Middle frontal gyrus (tissue), 1 donor: ENCODE measurements around the gene KSR1.

Experiments used
- DNase-seq: peaks from one replicate; pipeline ENCODE4 v3.0.0-alpha.2; 2015; ENCODE audit warnings: low spot score; ENCODE audit errors: extremely low spot score

The KSR1 gene

DNA sequence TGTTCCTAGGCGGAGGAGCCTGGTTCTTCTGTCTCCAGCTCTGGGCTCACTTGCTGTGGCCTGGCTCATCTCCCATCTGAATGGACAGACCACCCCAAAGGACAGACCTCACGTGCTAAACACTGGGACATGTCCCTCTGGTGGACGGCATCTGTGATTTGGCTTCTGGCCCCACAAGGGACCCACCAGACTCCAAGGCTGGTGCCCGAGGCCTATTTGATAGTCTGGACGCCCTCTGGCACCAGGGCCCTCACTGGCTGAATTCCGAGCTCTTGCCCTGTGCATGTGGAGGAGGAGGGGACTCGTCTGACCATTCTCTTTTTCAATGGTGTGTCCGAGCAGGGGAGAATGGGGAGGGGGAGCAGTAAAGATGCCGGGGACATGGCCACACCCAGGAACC, 112.0 kb downstream of the KSR1 start:
- no peak for DNase-seq

DNA sequence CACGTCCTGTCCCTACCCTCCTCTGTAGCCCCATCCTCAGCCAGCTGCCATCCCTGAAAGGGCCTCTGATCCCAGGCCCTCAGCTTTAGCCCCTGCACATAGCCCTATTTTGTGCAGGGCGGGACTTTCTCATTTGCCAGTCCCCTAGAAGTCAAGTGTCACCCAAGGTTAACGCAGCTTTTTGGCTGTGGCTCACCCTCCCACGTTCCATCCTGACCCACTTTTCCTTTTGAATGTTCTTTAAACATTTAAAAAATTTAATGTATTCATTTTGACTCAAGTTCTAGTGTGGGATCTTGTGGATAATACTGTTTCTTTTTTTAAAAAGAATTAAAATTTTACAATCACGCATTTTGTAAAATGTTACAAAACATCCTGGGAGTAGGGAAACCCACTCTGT, 112.6 kb downstream of the KSR1 start:
- no peak for DNase-seq

DNA sequence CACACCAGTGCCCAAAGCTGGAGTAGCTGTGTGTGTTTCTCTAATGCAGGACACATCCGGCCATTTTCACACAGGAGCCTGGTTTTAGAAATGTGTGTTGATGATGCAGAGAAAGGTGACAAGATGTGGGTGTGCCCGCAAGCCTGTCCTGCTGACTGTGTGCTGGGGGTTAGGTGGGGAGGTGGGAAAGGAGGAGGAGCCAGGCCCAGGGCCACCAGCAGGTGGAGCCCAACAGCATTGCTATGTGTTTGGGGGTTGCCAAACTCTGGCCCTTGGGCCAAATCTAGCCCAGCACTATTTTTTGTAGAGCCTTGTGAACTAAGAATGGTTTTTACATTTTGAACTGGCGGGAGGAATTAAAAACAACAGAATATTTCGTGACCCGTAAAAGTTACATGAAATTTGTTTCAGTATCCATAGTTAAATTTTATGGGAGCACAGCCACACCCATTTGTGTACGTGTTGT, 113.0 kb downstream of the KSR1 start:
- no peak for DNase-seq

DNA sequence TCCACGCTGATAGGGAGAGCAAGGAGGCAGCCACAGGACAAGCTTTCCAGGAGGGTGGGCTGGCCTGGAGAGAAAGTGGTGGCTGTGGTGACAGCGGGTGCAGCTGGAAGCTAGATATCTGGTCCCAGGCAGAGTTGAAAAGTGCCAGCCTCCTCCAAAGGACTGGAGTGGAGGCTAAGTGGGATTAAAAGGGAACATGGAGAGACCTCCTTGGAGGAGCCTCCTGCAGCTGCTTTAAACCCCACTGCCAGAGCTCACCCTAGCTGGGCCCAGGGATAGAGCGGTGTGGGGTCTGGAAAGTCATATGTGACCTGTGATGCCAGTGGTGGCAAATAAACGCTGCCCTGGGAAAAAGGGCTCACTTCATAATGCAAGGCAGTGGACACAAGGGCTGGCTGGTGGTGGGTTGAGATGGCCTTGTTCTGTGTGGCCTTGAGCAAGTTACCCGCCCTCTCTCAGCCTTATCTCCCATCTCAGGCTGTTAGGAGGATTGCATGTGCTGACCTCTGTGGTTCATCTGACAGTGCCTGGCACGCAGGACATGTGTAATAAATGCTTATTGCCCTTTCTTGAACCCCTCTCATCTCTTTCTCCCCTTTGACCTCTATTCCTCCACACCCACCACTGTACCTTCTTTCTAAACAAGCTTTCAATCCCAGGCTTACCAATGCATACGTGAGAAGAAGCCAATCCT, 113.8 kb downstream of the KSR1 start:
- no peak for DNase-seq

DNA sequence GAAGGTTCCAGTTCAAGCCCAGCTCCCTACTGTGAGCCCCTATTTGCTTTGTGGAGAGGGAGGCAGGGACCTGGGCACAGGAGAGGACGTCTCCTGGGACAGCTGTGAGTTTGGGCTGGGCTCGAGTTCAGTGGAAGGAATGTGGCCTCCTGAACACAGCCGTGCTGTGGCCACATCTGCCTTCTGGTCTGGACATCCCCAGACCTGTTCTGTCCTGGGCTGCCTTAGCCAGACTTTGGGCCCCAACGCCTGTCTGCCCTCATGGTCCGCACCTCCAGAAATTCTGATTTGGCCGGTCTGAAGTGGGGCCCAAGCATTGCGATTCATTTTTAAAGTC, 114.3 kb downstream of the KSR1 start:
- no peak for DNase-seq

DNA sequence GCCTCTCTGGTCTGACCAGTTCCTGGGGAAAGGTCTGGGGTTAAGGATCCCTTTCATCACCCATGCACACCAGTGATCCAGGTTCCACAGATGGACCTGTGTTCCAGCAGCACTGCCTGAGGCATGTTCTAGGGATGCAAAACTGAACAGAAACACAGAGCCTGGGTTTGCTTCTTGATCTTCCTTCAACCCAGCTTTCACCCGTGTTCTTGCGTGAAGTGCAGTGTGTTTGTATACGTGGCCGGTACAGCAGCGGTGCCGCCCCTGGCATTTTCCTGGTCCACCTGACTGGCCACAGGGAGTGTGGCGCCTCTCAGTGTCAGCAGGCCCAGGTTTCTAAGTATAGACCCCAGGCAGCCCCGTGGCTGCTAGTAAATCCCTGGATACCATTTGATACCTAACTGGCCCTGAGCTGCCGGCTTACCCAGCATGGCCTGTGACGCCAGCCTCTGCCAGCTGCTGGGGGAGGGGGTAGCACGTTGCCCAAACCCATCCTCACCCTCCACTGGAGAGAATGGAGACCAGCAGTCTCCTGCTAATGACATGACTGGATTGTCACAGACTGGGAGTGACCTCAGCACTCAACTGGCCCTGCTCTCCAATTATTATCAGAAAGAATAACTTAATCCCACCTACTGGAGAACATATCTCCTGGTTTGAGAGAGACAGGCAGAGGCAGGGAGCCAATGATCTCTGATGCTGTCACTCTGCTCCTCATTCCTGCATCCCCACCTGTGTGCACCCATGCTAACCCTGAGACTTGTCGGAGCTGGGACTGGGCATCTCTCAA, 115.5 kb downstream of the KSR1 start:
- DNase-seq = no peak

DNA sequence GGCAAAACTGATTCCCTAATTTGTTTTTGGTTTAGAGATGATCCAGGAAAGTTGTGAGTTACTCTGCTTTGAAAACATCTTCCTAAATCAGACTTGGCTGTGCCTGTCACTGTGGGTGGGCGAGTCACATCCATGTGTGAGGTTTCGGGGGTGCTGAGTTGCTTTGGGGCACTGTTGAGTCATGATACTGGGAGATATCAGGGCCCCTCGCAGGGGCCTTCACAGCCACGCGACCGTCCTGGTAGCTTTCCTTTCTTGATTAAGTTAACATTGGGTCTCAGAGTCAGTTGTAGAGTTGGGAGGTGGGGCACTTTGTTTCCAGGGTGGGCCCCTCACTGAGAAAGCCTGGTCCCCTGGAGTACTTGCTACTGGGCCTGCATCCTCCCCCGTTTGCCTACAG, 116.4 kb downstream of the KSR1 start:
- DNase-seq = no peak

DNA sequence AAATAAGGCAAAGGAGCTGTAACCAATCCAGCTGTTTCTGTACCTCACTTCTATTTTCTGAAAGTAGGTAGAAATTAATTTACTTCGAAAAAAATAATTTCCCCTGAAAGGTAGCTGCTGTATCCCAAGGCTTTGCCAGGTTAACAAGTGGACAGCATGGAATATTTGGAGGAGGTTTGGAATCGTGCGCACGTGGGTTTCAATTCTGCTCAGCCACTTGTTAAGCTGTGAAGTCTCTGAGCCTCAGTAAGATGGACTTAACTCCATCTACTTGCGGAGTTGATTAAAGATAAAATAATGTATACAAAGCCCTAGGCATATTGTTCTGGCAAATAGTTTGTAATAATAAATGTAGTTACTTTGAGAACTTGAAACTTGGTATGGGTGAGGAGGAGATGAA, 117.3 kb downstream of the KSR1 start:
- no peak for DNase-seq

DNA sequence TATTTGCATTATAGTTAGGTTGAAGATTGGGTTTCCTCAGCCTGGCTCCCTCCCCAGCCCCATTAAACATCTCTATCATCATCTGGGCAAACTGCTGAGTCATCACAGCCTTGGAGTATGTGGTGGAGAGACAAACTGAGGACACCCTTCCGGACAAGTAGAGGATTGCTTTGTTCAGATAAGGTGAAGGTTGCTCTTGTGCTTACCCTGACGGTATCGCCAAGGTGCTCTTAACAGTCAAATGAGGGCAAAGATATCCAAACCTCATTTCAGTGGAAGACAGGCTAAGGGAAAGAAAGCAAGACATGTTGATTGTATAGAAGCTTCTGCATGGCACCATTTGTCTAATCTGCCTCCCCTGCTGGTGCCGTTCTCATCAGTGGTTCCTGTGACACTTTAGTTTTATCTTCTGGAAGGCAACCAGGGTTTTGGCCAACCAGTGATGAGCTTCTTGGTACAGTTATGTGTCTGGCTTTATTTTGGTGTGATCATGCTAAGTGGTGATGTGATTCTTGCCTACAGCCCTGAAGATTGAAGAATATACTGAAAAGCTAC, 117.8 kb downstream of the KSR1 start:
- DNase-seq = no peak

DNA sequence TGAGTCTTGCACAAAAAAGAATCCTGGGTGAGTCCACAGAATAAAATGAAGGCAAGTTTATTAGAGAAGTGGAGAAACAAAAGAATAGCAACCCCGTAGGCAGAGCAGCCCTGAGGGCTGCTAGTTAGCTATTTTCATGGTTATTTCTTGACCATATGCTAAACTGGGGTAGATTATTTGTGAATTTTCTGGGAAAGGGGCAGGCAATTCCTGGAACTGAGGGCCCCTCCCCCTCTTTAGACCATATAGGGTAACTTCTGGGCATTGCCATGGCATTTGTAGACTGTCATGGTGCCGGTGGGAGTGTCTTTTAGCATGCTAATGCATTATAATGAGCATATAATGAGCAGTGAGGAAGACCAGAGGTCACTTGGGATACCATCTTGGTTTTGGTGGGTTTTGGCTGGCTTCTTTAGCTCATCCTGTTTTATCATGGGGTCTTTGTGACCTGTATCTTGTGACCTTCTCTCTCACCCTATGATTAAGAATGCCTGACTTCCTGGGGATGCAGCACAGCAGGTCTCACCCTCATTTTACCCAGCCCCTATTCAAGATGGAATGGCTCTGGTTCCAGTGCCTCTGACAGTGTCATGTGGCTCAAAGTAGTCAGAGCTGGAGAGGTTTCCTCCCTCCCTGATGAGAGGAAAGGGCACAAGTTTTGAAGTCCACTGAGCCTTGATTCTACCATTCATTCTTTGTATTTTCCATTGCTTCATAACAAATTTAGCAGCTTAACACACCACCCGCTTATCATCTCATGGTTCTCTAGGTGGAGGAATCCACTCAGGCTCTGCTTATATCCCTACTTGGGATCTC, 119.1 kb downstream of the KSR1 start:
- DNase-seq = no peak

DNA sequence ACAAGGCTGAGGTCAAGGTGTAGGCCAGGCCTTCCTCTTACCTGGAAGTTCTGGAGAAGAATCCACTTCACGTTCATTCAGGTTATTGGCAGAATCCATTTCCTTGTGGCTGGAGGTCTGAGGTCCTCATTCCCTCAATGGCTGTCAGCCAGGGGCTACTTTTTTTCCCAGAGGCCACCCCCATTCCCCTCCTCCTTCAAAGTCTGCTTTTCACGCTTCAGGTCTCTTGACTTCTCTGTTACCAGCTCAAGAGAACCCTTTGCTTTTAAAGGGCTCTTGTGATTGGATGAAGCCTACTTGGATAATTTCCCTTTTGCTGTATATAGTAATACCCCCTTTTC, 119.6 kb downstream of the KSR1 start:
- no peak for DNase-seq

DNA sequence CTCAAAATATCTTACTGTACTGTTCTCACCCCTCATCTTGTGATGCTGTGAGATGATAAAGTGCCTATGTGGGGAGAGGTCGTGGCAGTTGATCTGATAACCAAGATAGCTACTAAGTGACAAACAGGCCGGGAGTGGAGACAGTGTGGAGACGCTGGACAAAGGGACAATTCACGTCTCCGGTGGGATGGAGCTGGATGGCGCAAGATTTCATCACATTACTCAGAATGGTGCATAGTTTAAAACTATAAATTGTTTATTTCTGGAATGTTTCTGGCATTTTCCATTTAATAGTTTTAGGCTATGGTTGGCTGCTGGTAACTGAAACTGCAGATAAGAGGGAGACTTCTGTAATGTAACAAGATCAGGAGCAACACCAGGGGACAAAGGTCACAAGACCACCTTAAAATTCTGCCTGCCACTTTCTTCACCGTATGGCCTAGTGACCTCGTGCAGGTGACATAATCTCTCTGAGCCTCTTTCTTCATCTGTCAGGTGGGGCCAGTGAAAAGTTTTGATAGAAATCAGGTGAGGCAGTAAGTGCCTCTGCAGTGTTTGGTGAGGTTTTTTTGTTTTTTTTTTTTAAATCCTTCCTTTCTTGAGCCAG, 120.3 kb downstream of the KSR1 start:
- no peak for DNase-seq

DNA sequence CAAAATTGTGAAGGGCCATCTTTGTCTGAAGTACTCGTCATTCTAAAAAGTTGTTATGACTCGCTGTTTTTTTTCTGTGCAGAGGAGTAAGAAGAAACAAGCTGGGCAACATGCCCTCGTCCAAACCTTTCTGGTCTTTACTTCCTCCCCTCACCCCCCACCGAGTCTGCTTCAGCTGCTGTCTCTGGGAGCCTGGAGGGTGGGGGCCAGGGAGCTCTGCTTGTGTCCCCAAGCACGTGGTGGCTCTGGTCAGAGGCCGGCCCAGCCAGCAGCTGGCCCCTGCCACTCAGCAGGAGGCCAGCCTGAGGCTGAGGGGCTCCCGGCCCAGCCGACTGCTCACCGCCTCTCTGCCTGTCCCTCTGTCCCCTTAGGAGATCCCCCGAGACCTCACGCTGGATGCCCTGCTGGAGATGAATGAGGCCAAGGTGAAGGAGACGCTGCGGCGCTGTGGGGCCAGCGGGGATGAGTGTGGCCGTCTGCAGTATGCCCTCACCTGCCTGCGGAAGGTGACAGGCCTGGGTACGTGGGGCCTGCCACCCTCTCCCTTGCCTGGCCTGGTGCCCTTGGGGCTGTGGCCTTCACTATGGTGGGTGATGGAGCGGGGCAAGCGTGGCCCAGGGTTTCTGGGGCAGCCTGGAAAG, 121.0 kb downstream of the KSR1 start:
- DNase-seq = no peak

DNA sequence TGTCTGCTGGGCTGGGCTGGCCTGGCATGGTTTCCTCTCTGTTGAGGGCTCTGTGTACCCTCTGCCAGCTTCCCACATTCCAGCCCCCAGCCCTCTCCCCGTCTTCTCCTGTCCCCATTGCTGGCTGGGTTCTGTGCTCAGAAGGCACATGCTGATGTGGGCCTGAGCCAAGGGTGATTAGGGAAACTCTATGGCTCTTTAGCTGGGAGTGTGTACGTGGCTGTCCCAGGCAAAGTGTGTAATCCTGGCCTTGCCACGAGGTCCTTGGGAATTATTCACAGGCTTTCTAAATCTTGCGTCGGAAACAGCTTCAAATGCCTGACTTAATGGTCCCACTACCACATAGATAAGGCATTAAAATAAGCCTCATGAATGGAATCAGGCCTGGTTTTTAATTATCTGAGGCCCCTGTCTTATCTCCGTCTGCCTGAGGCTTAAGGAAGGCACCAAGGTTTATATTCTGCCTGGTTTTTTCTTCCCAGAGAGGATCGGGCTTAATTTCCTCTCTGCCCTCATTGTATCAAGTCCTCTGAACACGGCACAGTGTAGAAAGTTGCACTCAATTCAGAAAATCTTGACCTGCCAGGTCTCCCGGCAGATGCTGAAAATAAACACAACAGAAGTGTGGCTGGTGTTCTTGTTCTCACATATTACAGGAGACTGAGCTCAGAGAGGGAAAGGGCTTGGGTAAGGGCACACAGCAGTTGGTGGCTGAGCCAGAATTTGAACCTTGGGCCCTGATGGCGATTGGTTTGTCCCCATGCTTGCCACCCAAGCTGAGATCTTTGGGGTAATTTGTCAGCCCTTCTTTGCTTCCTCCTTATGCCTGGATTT, 121.9 kb downstream of the KSR1 start:
- no peak for DNase-seq

DNA sequence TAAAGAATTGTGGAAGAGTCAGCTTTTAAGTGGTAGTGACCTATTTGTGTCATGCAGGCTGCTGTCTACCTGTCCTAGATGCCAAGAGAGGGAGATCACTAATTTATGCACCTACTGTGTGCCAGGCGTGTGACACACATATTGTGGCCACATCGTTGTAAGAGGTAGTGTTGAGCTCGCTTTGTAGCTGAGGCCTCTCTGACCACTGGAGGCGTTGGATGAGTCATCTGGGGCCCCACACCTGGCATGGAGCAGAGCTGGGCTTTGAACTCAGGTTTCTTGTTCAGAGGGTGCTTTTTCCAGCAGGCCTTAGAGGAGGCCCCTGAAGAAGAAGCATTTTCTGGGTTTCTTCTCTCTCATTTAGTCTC, 122.5 kb downstream of the KSR1 start:
- no peak for DNase-seq

DNA sequence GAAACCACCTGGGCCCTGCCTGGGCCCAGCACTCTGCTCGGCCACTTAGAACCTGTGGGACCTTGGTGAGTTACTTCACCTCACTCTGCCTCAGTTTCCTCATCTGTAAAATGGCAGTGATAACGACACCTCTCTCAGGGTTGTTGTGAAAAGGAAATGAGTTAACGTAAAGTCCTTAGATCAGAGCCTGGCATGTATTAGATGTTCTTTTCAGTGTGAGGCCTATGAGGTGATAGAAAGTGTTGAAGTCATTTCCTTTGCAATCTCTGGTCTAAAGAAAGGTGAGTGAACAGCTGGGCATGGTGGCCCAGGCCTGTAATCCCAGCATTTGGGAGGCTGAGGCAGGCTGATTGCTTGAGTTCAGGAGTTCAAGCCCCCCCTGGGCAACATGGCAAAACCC, 123.1 kb downstream of the KSR1 start:
- DNase-seq = no peak

DNA sequence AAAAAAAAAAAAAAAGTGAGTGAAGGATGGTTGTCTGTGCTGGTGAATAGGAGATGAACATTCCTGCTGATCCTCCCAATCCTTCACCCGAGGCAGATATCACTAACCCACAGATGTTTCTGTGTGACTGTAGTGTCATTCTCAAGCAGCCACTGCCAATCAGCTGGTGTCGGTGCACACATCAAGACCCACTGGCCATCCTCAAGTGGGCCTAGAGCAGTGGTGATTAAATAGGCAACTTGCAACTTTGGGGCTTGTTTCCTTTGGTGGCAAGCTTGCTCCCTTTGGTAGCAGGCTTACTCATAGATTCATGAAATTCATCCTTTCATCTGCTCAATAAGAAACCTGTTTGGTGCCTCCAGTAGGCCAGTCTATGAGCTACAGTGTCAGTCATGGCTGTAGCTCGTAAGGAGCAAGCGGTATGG, 123.7 kb downstream of the KSR1 start:
- no peak for DNase-seq

DNA sequence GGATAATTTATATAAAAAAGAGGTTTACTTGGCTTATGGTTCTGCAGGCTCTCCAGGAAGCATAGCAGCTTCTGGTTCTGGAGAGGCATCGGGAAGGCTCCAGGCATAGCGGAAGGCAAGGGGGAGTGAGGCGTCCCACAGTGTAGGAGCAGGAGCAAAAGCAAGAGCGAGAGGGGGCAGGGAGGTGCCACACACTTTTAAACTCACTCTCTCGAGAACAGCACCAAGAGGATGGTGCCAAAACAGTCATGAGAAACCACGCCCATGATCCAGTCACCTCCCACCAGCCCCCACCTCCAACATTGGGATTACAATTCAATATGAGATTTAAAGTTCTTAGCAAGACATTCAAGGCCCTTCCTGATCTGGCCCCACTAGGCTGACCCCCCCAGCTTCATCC, 124.8 kb downstream of the KSR1 start:
- DNase-seq = no peak

DNA sequence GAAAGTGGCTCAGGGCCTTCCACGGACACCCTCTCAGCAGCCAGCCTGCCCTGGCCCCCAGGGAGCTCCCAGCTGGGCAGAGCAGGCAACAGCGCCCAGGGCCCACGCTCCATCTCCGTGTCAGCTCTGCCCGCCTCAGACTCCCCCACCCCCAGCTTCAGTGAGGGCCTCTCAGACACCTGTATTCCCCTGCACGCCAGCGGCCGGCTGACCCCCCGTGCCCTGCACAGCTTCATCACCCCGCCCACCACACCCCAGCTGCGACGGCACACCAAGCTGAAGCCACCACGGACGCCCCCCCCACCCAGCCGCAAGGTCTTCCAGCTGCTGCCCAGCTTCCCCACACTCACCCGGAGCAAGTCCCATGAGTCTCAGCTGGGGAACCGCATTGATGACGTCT, 126.4 kb downstream of the KSR1 start:
- no peak for DNase-seq

DNA sequence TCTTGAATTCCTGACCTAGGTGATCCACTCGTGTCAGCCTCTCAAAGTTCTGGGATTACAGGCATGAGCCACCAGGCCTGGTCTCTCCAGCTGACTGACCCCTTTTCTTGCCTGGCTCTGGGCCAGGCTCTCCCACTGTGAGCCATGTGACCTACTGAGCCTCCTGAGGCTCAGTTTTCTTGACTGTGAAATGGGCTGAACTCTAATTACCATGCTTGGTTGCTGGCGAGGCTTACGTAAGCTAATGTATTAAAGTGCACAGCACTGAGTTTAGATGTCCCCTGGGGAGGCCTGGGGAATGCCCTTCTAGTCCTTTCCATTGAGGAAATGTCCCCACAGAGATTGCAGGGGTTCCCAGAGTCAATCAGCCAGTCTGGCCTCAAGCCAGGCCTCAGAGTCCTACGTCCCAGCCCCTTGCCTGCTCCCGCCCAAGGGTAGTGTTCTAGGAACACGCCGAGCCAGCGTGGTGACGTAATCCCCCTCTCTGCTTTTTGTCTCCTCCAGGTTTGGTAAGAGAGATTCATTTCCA, 129.0 kb downstream of the KSR1 start:
- no peak for DNase-seq
